GM18861 (cell line): ENCODE results near the gene MVD.
"Not testable (repeated sequence)": the region's sequence is repeated elsewhere in the genome, so short reads cannot be mapped to it uniquely, and the experiment has no call there.

Experiments used
- ATAC-seq: cut with Tn5 transposase; IDR thresholded peaks from one replicate; pipeline ENCODE4 v1.9.1; 2021; ENCODE audit not compliant: unreplicated experiment

Gene MVD

GRCh38 chr16:88681709-88682451 is 19.0 kb upstream of the MVD start:
- ATAC-seq: peak; percentile 64

DNA sequence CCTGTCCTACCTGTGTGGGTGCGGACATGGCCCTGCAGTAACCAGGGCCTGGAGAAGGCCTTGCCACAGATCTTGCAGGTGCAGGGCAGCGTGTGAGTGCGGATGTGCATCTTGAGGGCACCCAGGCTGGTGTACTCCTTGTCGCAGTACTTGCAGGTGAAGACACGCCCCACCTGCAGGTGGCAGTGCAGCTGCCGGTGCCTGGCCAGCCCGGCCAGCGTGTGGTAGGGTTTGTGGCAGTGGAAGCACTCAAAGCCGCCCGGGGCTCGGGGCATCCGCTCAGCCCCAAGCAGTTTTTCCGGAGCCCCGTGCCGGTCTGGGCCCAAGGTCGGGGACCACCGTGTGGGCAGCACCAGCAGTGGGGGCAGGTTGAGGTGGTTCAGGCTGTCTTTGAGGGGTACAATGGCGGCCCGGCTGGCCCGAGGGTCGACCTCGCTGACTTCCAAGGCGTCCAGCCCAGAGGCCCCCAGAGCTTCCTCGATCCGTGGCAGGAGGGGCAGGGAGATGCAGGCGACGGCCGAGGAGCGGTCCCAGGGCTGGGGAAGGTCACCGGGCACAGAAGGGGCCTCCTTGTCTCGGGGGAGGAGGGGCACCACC is 18.3 kb upstream of the MVD start:
- no peak for ATAC-seq

GRCh38 chr16:88680554-88681083 is 17.7 kb upstream of the MVD start:
- ATAC-seq: no peak

GRCh38 chr16:88678224-88678979 is 15.5 kb upstream of the MVD start:
- ATAC-seq: no peak

- no peak for ATAC-seq
Measured at GRCh38 chr16:88677721-88678120, 14.8 kb upstream of the MVD start.

- ATAC-seq: no peak
Measured at GRCh38 chr16:88676502-88677242, 13.8 kb upstream of the MVD start.

- ATAC-seq: peak; percentile 63
Measured at GRCh38 chr16:88673716-88674379, 11.0 kb upstream of the MVD start.

GRCh38 chr16:88672776-88673175 is 9.9 kb upstream of the MVD start:
- ATAC-seq: no peak

GRCh38 chr16:88671806-88672205 is 8.9 kb upstream of the MVD start:
- no peak for ATAC-seq

DNA sequence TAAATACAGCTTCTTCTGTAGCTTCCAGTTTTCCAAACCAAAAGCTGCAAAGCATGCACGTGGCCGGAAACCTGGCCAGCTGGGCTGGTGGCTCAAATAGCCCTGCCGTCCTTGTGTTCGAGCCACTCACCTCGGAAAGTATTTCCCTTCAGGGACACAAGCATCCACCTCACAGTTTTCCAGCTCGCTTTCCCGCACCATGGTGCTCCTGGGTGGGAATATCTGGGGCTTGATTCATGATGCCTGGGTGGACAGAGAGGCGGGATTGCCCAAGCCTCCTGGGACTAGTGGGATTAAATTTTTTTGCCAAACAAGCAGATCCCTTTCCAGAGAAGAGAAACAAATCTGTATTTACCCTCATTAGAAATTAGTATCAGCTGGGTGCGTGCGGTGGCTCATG is 7.1 kb upstream of the MVD start:
- ATAC-seq: no peak

- not testable (repeated sequence) for ATAC-seq
Measured at GRCh38 chr16:88669493-88669892, 6.6 kb upstream of the MVD start.

DNA sequence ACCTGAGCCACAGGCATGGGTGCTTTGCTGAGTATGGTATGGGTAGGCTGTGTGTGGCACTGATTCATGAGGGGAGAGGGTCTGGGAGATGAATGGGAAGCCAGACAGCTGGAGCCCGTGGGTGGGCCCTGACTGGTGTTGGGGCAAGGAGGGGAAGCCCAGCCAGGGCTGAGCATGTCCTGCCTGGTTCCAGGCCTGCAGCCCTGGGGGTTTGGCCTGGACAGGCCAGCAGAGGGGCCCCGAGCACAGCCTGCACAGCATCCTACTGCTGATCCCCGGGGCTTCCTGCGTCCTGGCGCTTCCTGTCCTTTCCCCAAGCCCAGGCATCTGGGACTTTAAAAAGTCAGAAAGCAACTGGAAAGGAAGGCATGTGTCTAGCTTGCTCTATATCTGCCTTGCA is 4.6 kb upstream of the MVD start:
- ATAC-seq: no peak

GRCh38 chr16:88665570-88665969 is 2.7 kb upstream of the MVD start:
- ATAC-seq: no peak

DNA sequence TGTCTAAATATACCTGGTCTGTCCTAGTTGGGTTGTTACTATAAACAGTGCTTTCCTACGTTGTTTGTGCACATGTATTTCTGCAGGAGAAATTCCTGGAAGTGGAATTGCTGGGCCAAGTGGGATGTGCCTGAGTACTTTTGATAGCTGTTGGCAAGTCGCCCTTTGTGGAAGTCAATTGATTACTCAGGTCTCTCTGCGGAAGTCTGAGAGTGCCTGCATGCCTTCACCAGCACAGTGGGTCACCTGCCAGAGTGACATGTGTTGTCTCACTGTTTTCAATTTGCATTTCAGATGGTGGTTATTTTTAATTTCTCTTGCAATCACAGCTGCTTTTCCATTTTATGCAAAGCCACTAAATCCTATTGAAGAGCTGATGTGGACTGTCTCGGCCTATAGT is 2.3 kb upstream of the MVD start:
- no peak for ATAC-seq

DNA sequence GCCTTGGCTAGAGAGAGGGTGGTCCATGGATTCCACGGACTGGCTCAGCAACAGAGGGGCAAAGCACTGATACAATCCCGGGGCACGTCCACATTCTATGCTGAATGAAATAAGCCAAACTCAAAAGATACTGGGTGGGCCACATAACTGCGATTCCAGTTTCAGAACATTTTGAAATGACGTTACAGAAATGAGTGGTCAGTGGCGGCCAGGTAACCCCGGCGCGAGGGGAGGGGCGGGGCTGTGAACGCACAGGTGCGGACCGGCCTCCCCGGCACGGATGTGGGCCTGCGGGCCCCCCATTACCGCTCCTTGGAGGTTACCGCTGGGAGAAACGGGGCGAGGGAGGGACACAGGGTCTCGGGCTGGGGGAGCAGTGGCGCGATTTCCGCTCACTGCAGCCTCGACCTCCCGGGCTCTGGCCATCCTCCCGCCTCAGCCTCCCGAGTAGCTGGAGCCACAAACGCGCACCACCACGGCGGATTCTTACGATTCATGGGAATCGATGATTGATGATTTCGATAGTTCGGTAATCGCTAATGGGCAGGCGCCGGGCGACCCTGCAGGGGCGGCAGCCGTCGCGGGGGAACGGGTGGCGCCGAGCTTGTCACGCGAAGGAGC is 559 bp downstream of the MVD start:
- no peak for ATAC-seq

- no peak for ATAC-seq
Measured at GRCh38 chr16:88661468-88661867, 1.4 kb downstream of the MVD start.

GRCh38 chr16:88659160-88659559 is 3.7 kb downstream of the MVD start:
- ATAC-seq: no peak

- no peak for ATAC-seq
Measured at GRCh38 chr16:88658714-88659113, 4.2 kb downstream of the MVD start.

DNA sequence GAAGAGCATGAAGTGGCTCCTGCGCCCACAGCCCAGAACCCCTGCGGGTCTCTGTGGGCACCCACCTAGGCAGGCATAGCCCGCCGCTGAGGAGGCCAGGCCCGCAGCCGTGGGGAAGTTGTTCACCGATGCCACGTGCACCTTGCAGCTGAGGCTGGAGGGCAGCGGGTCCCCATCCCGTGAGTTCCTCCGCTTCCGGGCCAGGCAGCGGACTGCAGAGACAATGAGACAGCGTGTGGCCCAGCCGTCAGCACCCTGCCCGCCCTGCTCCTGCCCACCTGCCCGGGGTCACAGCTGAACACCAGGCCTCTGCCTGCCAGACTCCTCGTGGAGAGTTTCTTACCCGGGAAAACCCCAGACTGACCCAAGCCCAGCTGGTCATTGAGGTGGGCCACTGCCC is 5.5 kb downstream of the MVD start:
- no peak for ATAC-seq

DNA sequence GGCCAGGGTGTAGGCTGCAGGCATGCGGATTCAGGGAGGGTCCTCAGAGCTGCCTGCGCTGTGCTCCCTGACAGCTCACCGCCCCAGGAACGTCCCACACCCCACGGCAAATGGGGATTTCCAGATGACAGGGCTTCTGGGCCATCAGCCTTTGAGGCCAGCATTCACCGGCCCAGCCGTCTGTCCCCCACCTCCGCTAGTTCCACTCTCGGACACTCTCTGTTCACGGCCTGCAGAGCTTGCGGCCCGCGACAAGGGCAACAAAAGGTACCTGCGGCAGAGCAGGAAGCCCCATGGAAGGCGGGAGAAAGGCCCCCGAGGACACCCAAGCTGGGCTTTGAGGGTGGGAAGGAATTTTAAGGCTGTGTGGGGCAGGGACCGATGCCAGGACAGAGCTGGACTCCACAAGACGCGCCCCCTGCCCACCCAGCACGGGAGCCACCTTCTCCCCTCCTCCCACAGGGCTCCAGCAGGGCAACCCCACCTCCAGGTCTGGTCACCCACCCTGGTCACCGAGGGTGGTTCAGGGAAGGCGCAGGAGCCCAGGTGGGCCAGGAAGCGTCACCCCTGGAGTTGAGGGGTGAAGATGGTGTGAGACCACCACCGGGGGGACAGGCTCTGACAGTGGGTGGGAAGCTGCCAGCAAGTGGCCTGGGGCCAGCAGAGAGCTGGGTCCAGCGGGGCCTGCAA is 6.5 kb downstream of the MVD start:
- no peak for ATAC-seq
